GM03348 (cell line): ENCODE measurements around the gene XYLT1.
"Not testable (repeated sequence)": the region's sequence is repeated elsewhere in the genome, so short reads cannot be mapped to it uniquely, and the experiment has no call there.

Source experiments
- DNase-seq: peaks from one replicate; pipeline ENCODE4 v3.0.0; 2012; ENCODE audit warnings: low spot score

The XYLT1 gene

GRCh38 chr16:17306211-17306610, 164.5 kb downstream of the XYLT1 start:
- DNase-seq = not testable (repeated sequence)

GRCh38 chr16:17305694-17306093, 165.1 kb downstream of the XYLT1 start:
- no peak for DNase-seq

- peak; percentile 26 for DNase-seq
Observed at GRCh38 chr16:17304491-17305119, 166.2 kb downstream of the XYLT1 start.

GRCh38 chr16:17304106-17304490, 166.7 kb downstream of the XYLT1 start:
- DNase-seq = no peak

- no peak for DNase-seq
Observed at GRCh38 chr16:17303101-17303500, 167.7 kb downstream of the XYLT1 start.

GRCh38 chr16:17302620-17303019, 168.1 kb downstream of the XYLT1 start:
- peak; percentile 29 for DNase-seq

GRCh38 chr16:17302214-17302613, 168.5 kb downstream of the XYLT1 start:
- no peak for DNase-seq

GRCh38 chr16:17301593-17302135, 169.1 kb downstream of the XYLT1 start:
- no peak for DNase-seq

- DNase-seq = no peak
Observed at GRCh38 chr16:17301184-17301583, 169.6 kb downstream of the XYLT1 start.

GRCh38 chr16:17299790-17300189, 171.0 kb downstream of the XYLT1 start:
- no peak for DNase-seq

- no peak for DNase-seq
Observed at GRCh38 chr16:17298238-17298637, 172.5 kb downstream of the XYLT1 start.

GRCh38 chr16:17296431-17296830, 174.3 kb downstream of the XYLT1 start:
- DNase-seq = no peak

- no peak for DNase-seq
Observed at GRCh38 chr16:17295948-17296347, 174.8 kb downstream of the XYLT1 start.

GRCh38 chr16:17294856-17295255, 175.9 kb downstream of the XYLT1 start:
- no peak for DNase-seq

GRCh38 chr16:17293813-17294558, 176.8 kb downstream of the XYLT1 start:
- DNase-seq = no peak

- no peak for DNase-seq
Observed at GRCh38 chr16:17291289-17291688, 179.5 kb downstream of the XYLT1 start.

GRCh38 chr16:17289674-17290635, 180.8 kb downstream of the XYLT1 start:
- DNase-seq = no peak

GRCh38 chr16:17289050-17289449, 181.7 kb downstream of the XYLT1 start:
- DNase-seq = no peak

- no peak for DNase-seq
Observed at GRCh38 chr16:17287166-17287800, 183.5 kb downstream of the XYLT1 start.

GRCh38 chr16:17286443-17286842, 184.3 kb downstream of the XYLT1 start:
- DNase-seq = no peak

GRCh38 chr16:17283016-17283415, 187.7 kb downstream of the XYLT1 start:
- no peak for DNase-seq

GRCh38 chr16:17282247-17282646, 188.5 kb downstream of the XYLT1 start:
- DNase-seq = no peak
